AG04449 (cell line): ENCODE data around the gene SRPK2.

ENCODE experiments used
- CTCF ChIA-PET: fragments of 350-600 bp; formaldehyde crosslinking; extraction: SDS; loops from one replicate; lab custom pipeline; 2021; ENCODE audit warnings: antibody characterized with exemption; lab: Yijun Ruan, JAX
- POLR2A ChIA-PET: fragments of 400-600, 350-600 bp; formaldehyde crosslinking; extraction: SDS; loops from one replicate; lab custom pipeline; 2020; ENCODE audit warnings: antibody characterized with exemption, inconsistent platforms; lab: Yijun Ruan, JAX
- DNase-seq: peaks from one replicate; pipeline ENCODE4 v3.0.0-alpha.2; 2010; ENCODE audit warnings: low read depth, low spot score
- H3K4me3 ChIP-seq: 2 replicates; pipeline ENCODE4 v1.5.1; 2011; ENCODE audit warnings: low read depth, mild to moderate bottlenecking, control low read depth, low read length
- CTCF ChIP-seq: IDR thresholded peaks from one replicate; pipeline ENCODE4 v1.5.1; 2011; ENCODE audit warnings: mild to moderate bottlenecking, moderate library complexity, low read length, control low read depth, inconsistent platforms; ENCODE audit not compliant: insufficient read depth; ENCODE audit errors: missing control alignments

SRPK2 gene

GRCh38 chr7:105133986-105134655 is 254.6 kb downstream of the SRPK2 start:
- DNase-seq: no peak
- CTCF ChIA-PET: interaction anchor here (0.9 to 1.4 kb wide), 2 partner anchors 9 to 11 kb away, joined by 3 to 5 read pairs; no protein-coding TSS in a partner anchor
- H3K4me3 ChIP-seq: no peak overlapping the region
- no peak for TF ChIP-seq CTCF
- POLR2A ChIA-PET: no interaction called here

- H3K4me3 ChIP-seq: no peak overlapping the region
- CTCF ChIA-PET: no interaction called here
- POLR2A ChIA-PET: no interaction called here
- no peak for DNase-seq
- TF ChIP-seq CTCF: no peak
Measured at GRCh38 chr7:105133358-105133757, 255.4 kb downstream of the SRPK2 start.

- no peak for DNase-seq
- ChIA-PET CTCF (no interaction called here), POLR2A (no interaction called here)
- no peak overlapping the region for H3K4me3 ChIP-seq
- no peak for TF ChIP-seq CTCF
Measured at GRCh38 chr7:105132835-105133234, 255.9 kb downstream of the SRPK2 start.

- H3K4me3 ChIP-seq: no peak overlapping the region
- ChIA-PET CTCF (interaction anchor here (0.9 kb wide), 1 partner anchor 9 kb away, joined by 4 read pairs; no protein-coding TSS in a partner anchor), POLR2A (no interaction called here)
- TF ChIP-seq CTCF: no peak
- no peak for DNase-seq
Measured at GRCh38 chr7:105132335-105132734, 256.4 kb downstream of the SRPK2 start.

GRCh38 chr7:105131890-105132289 is 256.8 kb downstream of the SRPK2 start:
- CTCF ChIA-PET: interaction anchor here (0.9 kb wide), 2 partner anchors 9 to 10 kb away, joined by 3 to 4 read pairs; no protein-coding TSS in a partner anchor

More at GRCh38 chr7:105131890-105132289, 256.8 kb downstream of the SRPK2 start:
- H3K4me3 ChIP-seq: no peak overlapping the region
- no peak for TF ChIP-seq CTCF
- DNase-seq: no peak
- POLR2A ChIA-PET: no interaction called here
